Gastrocnemius medialis (tissue), 4 donors: ENCODE data around the gene DIPK1B.

Experiments
- CTCF ChIP-seq, 5 experiments: fragments of 450-650 bp in 3 of 5; fragments of 200-600 bp in 2 of 5; sonication (generic) in 2 of 5; IDR thresholded peaks in 4 of 5; conservative IDR thresholded peaks in 1 of 5; 1 replicate in 4 of 5; 2 replicates in 1 of 5; pipeline ENCODE4 v1.5.1; 2016 to 2019; ENCODE audit warnings: antibody characterized with exemption in 5 of 5, mild to moderate bottlenecking in 3 of 5, moderate library complexity in 3 of 5
- POLR2A ChIP-seq, 2 donors: fragments of 450-650 bp; IDR thresholded peaks; one replicate each; pipeline ENCODE4 v1.6.1; 2017; ENCODE audit warnings: antibody characterized with exemption in 2 of 2, mild to moderate bottlenecking in 2 of 2, moderate library complexity in 2 of 2

DNA sequence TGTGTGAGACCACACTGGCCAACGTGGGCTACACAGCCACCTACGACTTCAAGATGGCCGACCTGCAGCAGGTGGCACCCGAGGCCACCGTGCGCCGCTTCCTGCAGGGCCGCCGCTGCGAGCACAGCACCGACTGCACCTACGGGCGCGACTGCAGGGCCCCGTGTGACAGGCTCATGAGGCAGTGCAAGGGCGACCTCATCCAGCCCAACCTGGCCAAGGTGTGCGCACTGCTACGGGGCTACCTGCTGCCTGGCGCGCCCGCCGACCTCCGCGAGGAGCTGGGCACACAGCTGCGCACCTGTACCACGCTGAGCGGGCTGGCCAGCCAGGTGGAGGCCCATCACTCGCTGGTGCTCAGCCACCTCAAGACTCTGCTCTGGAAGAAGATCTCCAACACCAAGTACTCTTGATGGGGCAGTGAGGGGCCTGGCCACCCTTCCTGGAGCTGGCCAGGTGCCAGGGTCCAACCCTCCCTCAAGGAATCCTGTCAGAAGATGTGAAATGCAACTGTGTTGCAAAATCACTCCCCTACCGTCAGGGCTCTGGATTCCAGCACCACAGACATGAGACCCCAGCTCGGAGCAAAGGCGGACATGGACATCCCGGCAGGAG lies 11.1 kb downstream of the DIPK1B start:
- TF ChIP-seq CTCF (IDR thresholded peaks at IDR 0.05 in 4 of 5, conservative IDR thresholded peaks at IDR 0.05 in 1 of 5) (no peak), POLR2A (IDR thresholded peaks at IDR 0.05) (no peak)
